SK-N-SH treated with all-trans-retinoic acid at 6 μM for 48 hours (cell line): Measurements from ENCODE around the gene NUP214.

Experiments
- ATAC-seq: fragments of 200-7000 bp; cut with Tn5 transposase; 3 replicates; pipeline ENCODE4 v1.9.1; 2020; ENCODE audit warnings: mild to moderate bottlenecking, moderate library complexity
- ARNTL ChIP-seq: fragments of 450-650 bp; formaldehyde crosslinking; IDR thresholded peaks from 2 replicates; pipeline ENCODE4 v1.5.0; 2020; ENCODE audit warnings: low read depth, mild to moderate bottlenecking, moderate library complexity, borderline replicate concordance
- BACH2 ChIP-seq: fragments of 250-450 bp; sonication (Bioruptor Pico); IDR thresholded peaks from 2 replicates; pipeline ENCODE4 v1.9.0; 2021; ENCODE audit warnings: mild to moderate bottlenecking, borderline replicate concordance
- CREB5 ChIP-seq: fragments of 250-450 bp; sonication (Bioruptor Pico); IDR thresholded peaks from 2 replicates; pipeline ENCODE4 v1.5.1; 2020; ENCODE audit warnings: low read depth, mild to moderate bottlenecking, moderate library complexity
- CSRNP3 ChIP-seq: fragments of 250-450 bp; sonication (Bioruptor Pico); IDR thresholded peaks from 2 replicates; pipeline ENCODE4 v1.5.1; 2021; ENCODE audit warnings: mild to moderate bottlenecking, moderate library complexity
- ESRRG ChIP-seq: fragments of 250-450 bp; sonication (Bioruptor Pico); IDR thresholded peaks from 2 replicates; pipeline ENCODE4 v1.6.1; 2021; ENCODE audit warnings: mild to moderate bottlenecking
- ISL1 ChIP-seq: fragments of 250-450 bp; sonication (Bioruptor Pico); IDR thresholded peaks from 2 replicates; pipeline ENCODE4 v2.1.2; 2022; ENCODE audit warnings: mild to moderate bottlenecking, moderate library complexity
- PATZ1 ChIP-seq: fragments of 250-450 bp; sonication (Bioruptor Pico); IDR thresholded peaks from 2 replicates; pipeline ENCODE4 v1.8.0; 2020; ENCODE audit warnings: mild to moderate bottlenecking, moderate library complexity, borderline replicate concordance
- PPARA ChIP-seq: fragments of 250-450 bp; sonication (Bioruptor Pico); IDR thresholded peaks from 2 replicates; pipeline ENCODE4 v1.5.0; 2020; ENCODE audit warnings: mild to moderate bottlenecking, borderline replicate concordance
- RARB ChIP-seq: fragments of 250-450 bp; sonication (Bioruptor Pico); IDR thresholded peaks from 2 replicates; pipeline ENCODE4 v1.8.0; 2021; ENCODE audit warnings: mild to moderate bottlenecking, moderate library complexity
- SNAI2 ChIP-seq: fragments of 250-450 bp; sonication (Bioruptor Pico); IDR thresholded peaks from 2 replicates; pipeline ENCODE4 v1.5.0; 2020; ENCODE audit warnings: mild to moderate bottlenecking, moderate library complexity
- TCF4 ChIP-seq: fragments of 250-450 bp; sonication (Bioruptor Pico); IDR thresholded peaks from 2 replicates; pipeline ENCODE4 v1.8.0; 2021; ENCODE audit warnings: mild to moderate bottlenecking, moderate library complexity, borderline replicate concordance
- TOX ChIP-seq: fragments of 250-450 bp; sonication (Bioruptor Pico); IDR thresholded peaks from 2 replicates; pipeline ENCODE4 v1.8.0; 2021; ENCODE audit warnings: mild to moderate bottlenecking, moderate library complexity, borderline replicate concordance
- TSHZ2 ChIP-seq: fragments of 250-450 bp; sonication (Bioruptor Pico); IDR thresholded peaks from 2 replicates; pipeline ENCODE4 v1.5.0; 2020; ENCODE audit warnings: mild to moderate bottlenecking, moderate library complexity
- ZC3H10 ChIP-seq: fragments of 250-450 bp; sonication (Bioruptor Pico); IDR thresholded peaks from 2 replicates; pipeline ENCODE4 v1.5.1; 2021; ENCODE audit warnings: mild to moderate bottlenecking, moderate library complexity
- ZFP3 ChIP-seq: fragments of 250-450 bp; sonication (Bioruptor Pico); IDR thresholded peaks from 2 replicates; pipeline ENCODE4 v1.5.0; 2020; ENCODE audit warnings: mild to moderate bottlenecking, moderate library complexity
- ZFP30 ChIP-seq: fragments of 450-650 bp; formaldehyde crosslinking; IDR thresholded peaks from 2 replicates; pipeline ENCODE4 v1.5.0; 2022; ENCODE audit warnings: mild to moderate bottlenecking, moderate library complexity
- ZNF565 ChIP-seq: fragments of 450-650 bp; formaldehyde crosslinking; conservative IDR thresholded peaks from 2 replicates; pipeline ENCODE4 v1.5.0; 2020; ENCODE audit warnings: low read depth, mild to moderate bottlenecking, moderate library complexity
- ZNF70 ChIP-seq: fragments of 450-650 bp; formaldehyde crosslinking; IDR thresholded peaks from 2 replicates; pipeline ENCODE4 v1.5.0; 2020; ENCODE audit warnings: mild to moderate bottlenecking, moderate library complexity
- ZNF8 ChIP-seq: fragments of 450-650 bp; formaldehyde crosslinking; IDR thresholded peaks from 2 replicates; pipeline ENCODE4 v1.5.0; 2020; ENCODE audit warnings: mild to moderate bottlenecking, moderate library complexity

The NUP214 gene

GRCh38 chr9:131281119-131281965, 156.0 kb downstream of the NUP214 start:
- ATAC-seq: no peak
- TF ChIP-seq ZNF8 (no peak), RARB (CRISPR knock-in tag) (no peak), ARNTL (CRISPR knock-in tag) (no peak), ZC3H10 (no peak), SNAI2 (no peak), TSHZ2 (CRISPR knock-in tag) (no peak), TCF4 (no peak), CREB5 (CRISPR knock-in tag) (no peak), ZFP3 (CRISPR knock-in tag) (no peak), ESRRG (no peak), ISL1 (no peak), CSRNP3 (no peak), PPARA (CRISPR knock-in tag) (no peak), ZNF70 (CRISPR knock-in tag) (no peak), ZFP30 (CRISPR knock-in tag) (no peak), PATZ1 (no peak), ZNF565 (CRISPR knock-in tag) (no peak), TOX (CRISPR knock-in tag) (no peak)
- TF ChIP-seq, all 23 proteins: peak for 0

- TF ChIP-seq ZNF565 (CRISPR knock-in tag) (no peak), BACH2 (CRISPR knock-in tag) (no peak)
Measured at GRCh38 chr9:131282175-131282574, 156.8 kb downstream of the NUP214 start.

GRCh38 chr9:131282688-131283422, 157.5 kb downstream of the NUP214 start:
- peak; percentile 38; the same call in 2 of the 3 replicates for ATAC-seq
- TF ChIP-seq TOX (CRISPR knock-in tag) (no peak), ESRRG (no peak)

More at GRCh38 chr9:131282175-131282574, 156.8 kb downstream of the NUP214 start:
- no peak for ATAC-seq
